ENCODE results near the gene SLC16A13. TPM values are rescaled to one million over a fixed set of nuclear protein-coding genes. Genes with fewer than 3 reads are reported as not detected.

SLC16A13 gene
- total RNA-seq, 1 experiment from 2014 or later: 40.6 TPM

DNA sequence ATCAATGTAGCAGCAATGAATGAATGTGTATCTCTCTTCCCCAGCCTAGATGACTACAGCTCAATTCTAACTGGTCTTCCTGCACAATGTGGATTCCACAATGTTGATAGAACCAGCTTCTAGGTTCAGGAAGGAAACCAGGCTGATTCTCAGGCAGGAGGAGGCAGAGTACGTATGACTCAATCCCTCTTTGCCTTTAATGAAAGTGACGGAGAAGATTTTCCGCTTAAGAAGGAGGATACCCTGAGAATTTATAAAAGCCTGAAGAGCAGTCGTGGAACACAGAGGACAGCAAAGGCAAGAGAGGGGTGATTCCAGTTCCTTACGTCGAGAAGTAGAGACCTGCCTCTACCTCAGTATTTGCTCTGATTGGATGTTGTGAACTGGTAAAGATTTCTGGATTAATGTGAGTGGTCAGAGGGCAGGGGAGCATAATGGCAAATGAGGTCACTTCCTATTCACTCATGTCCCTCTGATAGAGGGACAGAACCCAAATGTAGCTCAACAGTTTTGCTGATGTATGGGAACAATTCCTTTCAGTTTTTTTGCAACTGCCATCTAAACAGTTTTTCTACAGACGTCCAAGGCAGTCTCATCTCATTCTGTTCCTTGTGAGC is 23.1 kb downstream of the SLC16A13 start:
- H3K27ac ChIP-seq: no peak overlapping the region
- H3K4me3 ChIP-seq: no peak overlapping the region
- no peak for DNase-seq
- H3K4me2 ChIP-seq: no peak overlapping the region
- H3K9me3 ChIP-seq (ENCODE audit: insufficient read depth, low read depth): no peaks in the 10 kb centered on the region
- no peak overlapping the region for H2AFZ ChIP-seq
- no peaks in the 10 kb centered on the region for H3K79me2 ChIP-seq (ENCODE audit: low read depth)
- no peak for TF ChIP-seq EZH2 (IDR thresholded peaks at IDR 0.05; ENCODE audit: low read depth)
- TF ChIP-seq, protein P1, sequence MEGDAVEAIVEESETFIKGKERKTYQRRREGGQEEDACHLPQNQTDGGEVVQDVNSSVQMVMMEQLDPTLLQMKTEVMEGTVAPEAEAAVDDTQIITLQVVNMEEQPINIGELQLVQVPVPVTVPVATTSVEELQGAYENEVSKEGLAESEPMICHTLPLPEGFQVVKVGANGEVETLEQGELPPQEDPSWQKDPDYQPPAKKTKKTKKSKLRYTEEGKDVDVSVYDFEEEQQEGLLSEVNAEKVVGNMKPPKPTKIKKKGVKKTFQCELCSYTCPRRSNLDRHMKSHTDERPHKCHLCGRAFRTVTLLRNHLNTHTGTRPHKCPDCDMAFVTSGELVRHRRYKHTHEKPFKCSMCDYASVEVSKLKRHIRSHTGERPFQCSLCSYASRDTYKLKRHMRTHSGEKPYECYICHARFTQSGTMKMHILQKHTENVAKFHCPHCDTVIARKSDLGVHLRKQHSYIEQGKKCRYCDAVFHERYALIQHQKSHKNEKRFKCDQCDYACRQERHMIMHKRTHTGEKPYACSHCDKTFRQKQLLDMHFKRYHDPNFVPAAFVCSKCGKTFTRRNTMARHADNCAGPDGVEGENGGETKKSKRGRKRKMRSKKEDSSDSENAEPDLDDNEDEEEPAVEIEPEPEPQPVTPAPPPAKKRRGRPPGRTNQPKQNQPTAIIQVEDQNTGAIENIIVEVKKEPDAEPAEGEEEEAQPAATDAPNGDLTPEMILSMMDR (conservative IDR thresholded peaks at IDR 0.05): no peak
- intact Hi-C loops (cut with micrococcal nuclease; ENCODE audit: unreplicated experiment): no loop called here
- peaks cover 38% of the 10 kb centered on the region for H3F3A ChIP-seq (ENCODE audit: insufficient read depth, low read depth)
- peaks cover 36% of the 10 kb centered on the region for H3K4me1 ChIP-seq (replicated peaks; ENCODE audit: insufficient read depth)
- no peaks in the 10 kb centered on the region for H3K36me3 ChIP-seq (ENCODE audit: low read depth)
- H3K9me2 ChIP-seq (ENCODE audit: insufficient read depth): no peaks in the 10 kb centered on the region
- no TSS peak for BruUV-seq (replicated peaks)
- ChIA-PET CTCF (no interaction called here), POLR2A (ENCODE audit: unreplicated experiment) (no interaction called here)
- H3K27me3 ChIP-seq (ENCODE audit: insufficient read depth, low read depth): no peaks in the 10 kb centered on the region
- no peaks in the 10 kb centered on the region for H4K20me1 ChIP-seq (ENCODE audit: insufficient read depth)

- intact Hi-C loops (cut with micrococcal nuclease; ENCODE audit: unreplicated experiment): no loop called here
- ChIA-PET CTCF (interaction anchor here (0.6 kb wide), 1 partner anchor 154 kb away, joined by 3 read pairs; no protein-coding TSS in a partner anchor), POLR2A (ENCODE audit: unreplicated experiment) (interaction anchor here (0.6 kb wide), 4 partner anchors 14 to 419 kb away, joined by 3 to 18 read pairs (median 8); partner anchors contain the start of genes SLC2A4 and ZBTB4)
- Histone ChIP-seq H3K27me3 (ENCODE audit: insufficient read depth, low read depth) (no peaks in the 10 kb centered on the region), H2AFZ (no peak overlapping the region), H3K79me2 (ENCODE audit: low read depth) (no peaks in the 10 kb centered on the region), H3K4me1 (replicated peaks; ENCODE audit: insufficient read depth) (peaks cover 36% of the 10 kb centered on the region), H3F3A (ENCODE audit: insufficient read depth, low read depth) (peaks cover 38% of the 10 kb centered on the region), H3K9me3 (ENCODE audit: insufficient read depth, low read depth) (no peaks in the 10 kb centered on the region), H3K36me3 (ENCODE audit: low read depth) (no peaks in the 10 kb centered on the region), H3K27ac (peak overlapping the region; percentile 93), H4K20me1 (ENCODE audit: insufficient read depth) (no peaks in the 10 kb centered on the region), H3K9me2 (ENCODE audit: insufficient read depth) (no peaks in the 10 kb centered on the region), H3K4me3 (no peak overlapping the region; the same call in 1 of the 2 replicates), H3K4me2 (peak overlapping the region; percentile 56)
- BruUV-seq (replicated peaks): no TSS peak
- no peak for TF ChIP-seq EZH2 (IDR thresholded peaks at IDR 0.05; ENCODE audit: low read depth)
- TF ChIP-seq, protein P1 (conservative IDR thresholded peaks at IDR 0.05): no peak
- DNase-seq: peak; percentile 73 to 94
Observed at GRCh38 chr17:7060165-7060891, 24.5 kb downstream of the SLC16A13 start.

- intact Hi-C loops (cut with micrococcal nuclease; ENCODE audit: unreplicated experiment): no loop called here
- Histone ChIP-seq H3K36me3 (ENCODE audit: low read depth) (no peaks in the 10 kb centered on the region), H3K9me2 (ENCODE audit: insufficient read depth) (no peaks in the 10 kb centered on the region), H3K27me3 (ENCODE audit: insufficient read depth, low read depth) (no peaks in the 10 kb centered on the region), H3F3A (ENCODE audit: insufficient read depth, low read depth) (peaks cover 29% of the 10 kb centered on the region), H4K20me1 (ENCODE audit: insufficient read depth) (no peaks in the 10 kb centered on the region), H2AFZ (no peak overlapping the region), H3K4me3 (no peak overlapping the region), H3K27ac (no peak overlapping the region), H3K9me3 (ENCODE audit: insufficient read depth, low read depth) (peaks cover 13% of the 10 kb centered on the region), H3K4me1 (replicated peaks; ENCODE audit: insufficient read depth) (peaks cover 24% of the 10 kb centered on the region), H3K79me2 (ENCODE audit: low read depth) (no peaks in the 10 kb centered on the region), H3K4me2 (no peak overlapping the region)
- BruUV-seq (replicated peaks): no TSS peak
- ChIA-PET POLR2A (ENCODE audit: unreplicated experiment) (no interaction called here), CTCF (no interaction called here)
- no peak for DNase-seq
- TF ChIP-seq, protein P1 (conservative IDR thresholded peaks at IDR 0.05): no peak
- no peak for TF ChIP-seq EZH2 (IDR thresholded peaks at IDR 0.05; ENCODE audit: low read depth)
Observed at GRCh38 chr17:7063518-7064094, 27.8 kb downstream of the SLC16A13 start.

All from PC-9 (cell line).